Heart left ventricle (tissue), 16 donors: ENCODE results near the gene AMPD3. TPM values are rescaled to one million over a fixed set of nuclear protein-coding genes. Genes with fewer than 3 reads are reported as not detected.
A peak's percentile ranks its signal among the peaks of the same experiment; 100 is the strongest.

ENCODE experiments used
- ATAC-seq, 4 donors: fragments of 200-7000 bp; cut with Tn5 transposase; one replicate each; pipeline ENCODE4 v1.9.1; 2020 to 2022; ENCODE audit warnings: moderate library complexity in 4 of 4, mild to moderate bottlenecking in 3 of 4, moderate number of reproducible peaks in 1 of 4
- DNase-seq, 5 donors: peaks; one replicate each; pipeline ENCODE4 v3.0.0-alpha.2; 2020
- H3K27ac ChIP-seq, 12 donors: fragments of 200-600 bp; sonication (generic) in 4 of 12; one replicate each; pipeline versions ENCODE4 v1.5.0 to v1.8.0; 2016 to 2022; ENCODE audit warnings: mild to moderate bottlenecking in 2 of 12
- H3K27me3 ChIP-seq, 9 donors: fragments of 200-600 bp; sonication (generic) in 2 of 9; one replicate each; pipeline versions ENCODE4 v1.5.1 to v1.8.0; 2016 to 2022; ENCODE audit warnings: mild to moderate bottlenecking in 3 of 9
- H3K36me3 ChIP-seq, 9 donors: fragments of 200-600 bp; sonication (generic) in 2 of 9; one replicate each; pipeline versions ENCODE4 v1.5.0 to v1.8.0; 2018 to 2022; ENCODE audit warnings: mild to moderate bottlenecking in 2 of 9
- H3K4me1 ChIP-seq, 12 donors: fragments of 200-600 bp; sonication (generic) in 4 of 12; one replicate each; pipeline versions ENCODE4 v1.5.0 to v1.8.0; 2016 to 2022; ENCODE audit warnings: mild to moderate bottlenecking in 3 of 12
- H3K4me3 ChIP-seq, 12 donors: fragments of 200-600 bp; sonication (generic) in 4 of 12; one replicate each; pipeline versions ENCODE4 v1.5.0 to v1.8.0; 2017 to 2022; ENCODE audit warnings: mild to moderate bottlenecking in 9 of 12, moderate library complexity in 4 of 12
- H3K9me3 ChIP-seq, 12 donors: fragments of 200-600 bp; sonication (generic) in 4 of 12; one replicate each; pipeline versions ENCODE4 v1.5.0 to v1.8.0; 2016 to 2022; ENCODE audit warnings: mild to moderate bottlenecking in 1 of 12
- POLR2A ChIP-seq, 2 donors: fragments of 450-650 bp; IDR thresholded peaks; one replicate each; pipeline ENCODE4 v1.6.1; 2017; ENCODE audit warnings: antibody characterized with exemption in 2 of 2, mild to moderate bottlenecking in 2 of 2, moderate library complexity in 2 of 2
- WGBS, 4 donors: extraction: QIAGEN DNeasy Blood & Tissue Kit in 2 of 4; methylation state at CpG; one replicate each; pipeline versions ENCODE4 v1.1.5 to v1.1.7; 2013 to 2018; 5-methylcytosine and 5-hydroxymethylcytosine counted together
- intact Hi-C, 10 donors: fragments of 100-400 bp; cut with DNase I; formaldehyde crosslinking; loops; one replicate each; pipeline versions ENCODE4 v1.11.1 to v1.14.2; 2022
- polyA plus RNA-seq, 2 donors: library from polyadenylated mRNA; stranded (reverse); fragments of 200-250 nt; gene quantifications; one replicate each; pipeline ENCODE4 v1.2.3, GENCODE V29; 2013
- total RNA-seq, 9 donors: library from RNA; depleted of rRNA in 2 of 9; stranded (reverse); fragments of >200 nt in 2 of 9; fragmentation: NEBNext Ultra II Directional in 3 of 9; extraction: Animal tissue kit (Norgen Biotek cat#: 25700) in 3 of 9; gene quantifications; one replicate each; pipeline versions ENCODE4 v1.1.0 to v1.2.4, GENCODE V29; 2016 to 2023
- TF ChIP-seq, protein P1 (sequence below), 12 donors: fragments of 200-600 bp; sonication (generic) in 4 of 12; IDR thresholded peaks; one replicate each; pipeline versions ENCODE4 v1.5.0 to v1.8.0; 2018 to 2022; ENCODE audit warnings: antibody characterized with exemption in 12 of 12, mild to moderate bottlenecking in 5 of 12
- donor health status: ischemic (EF 13 %, LVEDD 7.1; RV severe dilation, severe dysfunction).
- donor health status: healthy with polysubstance abuse.
- donor health status: DM: no; HTN: yes; CAD: no.
- donor health status: DM: no; HTN: no; CAD: no.
- donor health status: ischemic (EF 25% LVEDD 6.9; RV normal size, moderate dysfunction).
- donor health status: ischemic (EF 25% LVEDD 5.7; RV mildly dilated, moderate dysfunction).
- donor health status: healthy.
- donor health status: DM: yes; HTN: yes; CAD: no.
- donor health status: ischemic (EF 35%, LVEDD 5.7; RV mildly dilated, moderate dysfunction).
- donor health status: nonischemic (EF 11% LVEDD 7.7; RV severe dilation, severe dysfunction).
- donor health status: DM: yes; HTN: yes; CAD: no.
- donor health status: PGD.
- donor health status: ischemic (EF 29% LVEDD 5.4; RV normal size, mild dysfunction).
- donor health status: nonischemic (EF 23%, LVEDD 6.1; RV moderate dilation, normal function).

Gene AMPD3
- total and polyA plus RNA-seq, 11 donors = 1.0 to 16.8 (median 2.7) TPM

DNA sequence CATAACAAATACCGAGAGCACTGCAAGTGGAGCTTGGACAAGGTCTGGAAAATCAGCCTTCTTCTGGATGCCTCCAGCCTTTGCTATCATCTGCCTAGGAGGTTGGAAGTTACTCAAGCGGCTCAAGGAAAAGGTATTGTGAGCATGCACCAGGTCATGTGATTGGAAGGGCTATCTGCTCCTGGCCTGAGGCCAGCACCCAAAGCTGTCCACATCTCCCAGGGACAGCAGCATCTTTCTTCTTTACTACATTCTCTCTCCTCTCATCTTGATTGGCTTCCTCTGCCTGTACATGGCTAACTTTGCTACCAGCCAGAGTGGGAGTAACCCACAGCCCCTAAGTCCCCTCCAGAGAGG is 44.2 kb upstream of the AMPD3 start:
- Histone ChIP-seq H3K4me1 (peaks cover 0 to 46% (median 7%) of the 10 kb centered on the region in 12 donors), H3K27me3 (no peaks in the 10 kb centered on the region), H3K36me3 (no peaks in the 10 kb centered on the region), H3K27ac (no peak overlapping the region), H3K9me3 (no peaks in the 10 kb centered on the region), H3K4me3 (no peak overlapping the region)
- TF ChIP-seq POLR2A (IDR thresholded peaks at IDR 0.05) = no peak
- TF ChIP-seq, protein P1, sequence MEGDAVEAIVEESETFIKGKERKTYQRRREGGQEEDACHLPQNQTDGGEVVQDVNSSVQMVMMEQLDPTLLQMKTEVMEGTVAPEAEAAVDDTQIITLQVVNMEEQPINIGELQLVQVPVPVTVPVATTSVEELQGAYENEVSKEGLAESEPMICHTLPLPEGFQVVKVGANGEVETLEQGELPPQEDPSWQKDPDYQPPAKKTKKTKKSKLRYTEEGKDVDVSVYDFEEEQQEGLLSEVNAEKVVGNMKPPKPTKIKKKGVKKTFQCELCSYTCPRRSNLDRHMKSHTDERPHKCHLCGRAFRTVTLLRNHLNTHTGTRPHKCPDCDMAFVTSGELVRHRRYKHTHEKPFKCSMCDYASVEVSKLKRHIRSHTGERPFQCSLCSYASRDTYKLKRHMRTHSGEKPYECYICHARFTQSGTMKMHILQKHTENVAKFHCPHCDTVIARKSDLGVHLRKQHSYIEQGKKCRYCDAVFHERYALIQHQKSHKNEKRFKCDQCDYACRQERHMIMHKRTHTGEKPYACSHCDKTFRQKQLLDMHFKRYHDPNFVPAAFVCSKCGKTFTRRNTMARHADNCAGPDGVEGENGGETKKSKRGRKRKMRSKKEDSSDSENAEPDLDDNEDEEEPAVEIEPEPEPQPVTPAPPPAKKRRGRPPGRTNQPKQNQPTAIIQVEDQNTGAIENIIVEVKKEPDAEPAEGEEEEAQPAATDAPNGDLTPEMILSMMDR (IDR thresholded peaks at IDR 0.05) = no peak
- intact Hi-C loops = loop anchor here in 3 of 10 donors (5.0 to 10.0 kb wide), 2 partner anchors 241 to 244 kb away; no protein-coding TSS in a partner anchor
- DNase-seq (no peak), ATAC-seq (no peak)
- WGBS, 4 donors = 70 to 93% (median 83%) methylated on average over 2 of the region's 2 CpGs

DNA sequence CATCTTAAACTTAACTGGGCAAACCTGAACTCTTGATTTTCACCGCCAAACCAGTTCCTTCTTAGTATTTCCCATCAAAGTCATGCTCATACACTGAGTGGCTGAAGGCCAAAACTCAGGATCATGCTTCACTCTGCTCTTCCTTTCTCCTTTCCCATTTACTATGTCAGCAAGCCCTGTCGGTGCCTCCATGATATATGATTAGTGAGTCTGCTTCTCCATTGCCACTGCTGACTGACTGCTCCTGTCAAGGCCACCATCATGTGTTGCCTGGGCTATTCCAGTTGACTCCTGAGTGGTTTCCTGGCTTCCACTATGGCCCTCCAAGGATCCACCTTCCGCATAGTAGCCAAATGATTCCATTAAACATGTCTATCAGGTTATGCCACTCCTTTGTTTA is 42.8 kb upstream of the AMPD3 start:
- intact Hi-C loops = loop anchor here in 3 of 10 donors (5.0 to 10.0 kb wide), 2 partner anchors 240 to 243 kb away; no protein-coding TSS in a partner anchor
- 93 to 97% (median 95%) methylated on average over 3 of the region's 3 CpGs for WGBS, 4 donors
- DNase-seq = no peak
- ATAC-seq = no peak
- Histone ChIP-seq H3K4me1 (peaks cover 0 to 37% (median 2%) of the 10 kb centered on the region in 12 donors), H3K36me3 (no peaks in the 10 kb centered on the region), H3K27me3 (no peaks in the 10 kb centered on the region), H3K9me3 (no peaks in the 10 kb centered on the region), H3K27ac (no peak overlapping the region), H3K4me3 (no peak overlapping the region)
- TF ChIP-seq, protein P1 (IDR thresholded peaks at IDR 0.05) = no peak
- TF ChIP-seq POLR2A (IDR thresholded peaks at IDR 0.05) = no peak

DNA sequence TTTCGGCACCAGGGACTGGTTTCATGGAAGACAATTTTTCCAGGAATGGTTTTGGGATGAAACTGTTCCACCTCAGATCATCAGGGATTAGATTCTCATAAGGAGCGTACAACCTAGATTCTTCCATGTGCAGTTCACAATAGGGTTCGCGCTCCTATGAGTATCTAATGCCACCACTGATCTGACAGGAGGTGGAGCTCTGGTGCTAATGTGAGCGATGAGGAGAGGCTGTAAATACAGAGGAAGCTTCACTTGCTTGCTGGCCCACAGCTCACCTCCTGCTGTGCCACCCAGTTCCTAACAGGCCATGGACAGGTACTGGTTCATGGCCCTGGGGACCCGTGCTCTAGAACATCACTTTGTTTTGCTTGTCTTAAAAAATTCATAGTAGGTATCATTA is 41.8 kb upstream of the AMPD3 start:
- Histone ChIP-seq H3K4me3 (no peak overlapping the region), H3K4me1 (peaks cover 0 to 35% (median 2%) of the 10 kb centered on the region in 12 donors), H3K27me3 (no peaks in the 10 kb centered on the region), H3K27ac (peak overlapping the region in 2 of 12 donors; percentile 48 to 84), H3K9me3 (no peaks in the 10 kb centered on the region), H3K36me3 (no peaks in the 10 kb centered on the region)
- ATAC-seq (peak in 3 of 4 donors; percentile 51 to 59 (median 53)), DNase-seq (peak in 1 of 5 donors; percentile 52)
- WGBS, 4 donors = 62 to 72% (median 66%) methylated on average over 5 to 6 of the region's 6 CpGs
- intact Hi-C loops = loop anchor here in 3 of 10 donors (5.0 to 10.0 kb wide), 2 partner anchors 239 to 242 kb away; no protein-coding TSS in a partner anchor
- TF ChIP-seq, protein P1 (IDR thresholded peaks at IDR 0.05) = peak in 5 of 12 donors; percentile 10 to 21 (median 12)
- no peak for TF ChIP-seq POLR2A (IDR thresholded peaks at IDR 0.05)

DNA sequence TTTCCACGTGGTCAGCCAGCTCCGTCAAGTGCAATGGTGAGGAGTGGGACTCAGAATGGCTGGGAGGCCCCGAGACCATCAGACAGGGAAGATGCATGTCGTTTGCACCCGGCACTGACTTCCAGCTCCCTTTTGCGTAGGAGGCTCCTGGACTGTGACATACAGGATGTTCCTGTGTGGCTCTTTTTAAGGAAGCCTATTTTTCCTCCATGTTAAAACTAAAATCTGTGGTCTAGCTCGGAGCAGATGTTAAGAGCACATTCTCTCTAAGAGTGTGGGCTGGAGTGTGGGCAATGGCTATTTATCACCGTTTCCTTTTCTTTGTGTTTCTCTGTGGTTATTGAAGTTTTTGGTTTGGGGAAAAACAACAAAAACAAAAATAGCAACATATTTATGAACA is 40.9 kb upstream of the AMPD3 start:
- intact Hi-C loops = loop anchor here in 3 of 10 donors (5.0 to 10.0 kb wide), 2 partner anchors 238 to 241 kb away; no protein-coding TSS in a partner anchor
- DNase-seq (peak in 1 of 5 donors; percentile 47), ATAC-seq (peak in 3 of 4 donors; percentile 30 to 75 (median 43))
- Histone ChIP-seq H3K27me3 (no peaks in the 10 kb centered on the region), H3K4me3 (peak overlapping the region in 1 of 12 donors; percentile 39), H3K9me3 (no peaks in the 10 kb centered on the region), H3K4me1 (peaks cover 0 to 35% (median 2%) of the 10 kb centered on the region in 12 donors), H3K27ac (peak overlapping the region in 5 of 12 donors; percentile 0 to 84 (median 39)), H3K36me3 (no peaks in the 10 kb centered on the region)
- 40 to 57% (median 47%) methylated on average over 8 of the region's 8 CpGs for WGBS, 4 donors
- TF ChIP-seq, protein P1 (IDR thresholded peaks at IDR 0.05) = no peak
